HG03469 (cell line): Measurements from ENCODE around the gene SLC8A3.

Experiments
- ATAC-seq: cut with Tn5 transposase; IDR thresholded peaks from one replicate; pipeline ENCODE4 v1.9.1; 2021; ENCODE audit warnings: mild to moderate bottlenecking, moderate library complexity, moderate number of reproducible peaks; ENCODE audit not compliant: unreplicated experiment

SLC8A3 gene

DNA sequence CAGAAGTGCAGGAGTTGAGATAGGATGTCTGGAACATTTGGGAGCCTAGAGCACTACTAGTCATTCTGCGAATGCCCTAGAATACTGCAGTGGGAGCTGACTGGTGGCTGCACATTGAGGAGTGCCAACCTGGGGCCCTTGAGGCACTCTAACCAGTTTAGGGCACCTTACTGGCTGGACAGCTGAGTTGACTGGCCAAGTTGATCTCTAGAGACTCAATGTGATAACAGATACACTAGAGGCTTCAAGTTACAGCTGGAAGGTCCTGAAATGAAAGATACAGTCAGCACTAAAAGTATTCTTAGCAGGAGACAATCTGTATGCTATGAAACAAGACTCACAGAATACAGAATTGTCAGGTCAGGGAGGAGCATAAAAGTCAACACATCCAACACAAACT lies 8.0 kb downstream of the SLC8A3 start:
- no peak for ATAC-seq

DNA sequence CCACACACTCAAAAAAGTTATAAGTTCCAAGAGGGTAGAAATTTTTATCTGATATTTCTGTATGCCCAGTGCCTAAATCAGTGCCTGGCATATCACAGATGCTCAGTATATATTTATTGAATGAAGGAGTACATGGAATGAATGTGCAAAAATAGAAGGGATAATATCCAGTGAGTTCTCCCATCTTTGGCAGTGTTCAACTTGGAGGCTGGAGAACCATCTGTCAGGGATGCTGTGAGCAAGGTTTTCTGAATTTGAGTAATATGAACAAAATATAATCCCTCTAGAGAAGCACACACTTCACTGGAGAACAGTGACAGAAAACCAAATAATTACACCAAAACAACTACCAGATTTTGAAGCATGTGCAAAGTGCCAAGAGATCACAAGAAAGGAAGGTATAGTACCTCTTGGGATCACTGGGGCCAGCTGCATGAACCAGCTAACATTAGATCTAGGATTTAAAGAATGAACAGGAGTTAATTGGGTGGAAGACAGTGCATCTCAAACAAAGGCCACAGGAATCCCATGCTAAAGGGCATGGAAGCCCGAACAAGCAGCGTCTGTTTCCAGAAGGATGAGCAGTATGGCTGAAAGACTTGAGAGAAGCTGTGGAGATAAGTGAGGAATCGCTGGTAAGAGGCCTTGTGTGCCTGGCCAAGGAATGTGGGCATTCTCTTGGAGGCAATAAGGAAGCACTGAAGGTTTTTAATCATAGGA lies 11.5 kb downstream of the SLC8A3 start:
- ATAC-seq, result no peak

DNA sequence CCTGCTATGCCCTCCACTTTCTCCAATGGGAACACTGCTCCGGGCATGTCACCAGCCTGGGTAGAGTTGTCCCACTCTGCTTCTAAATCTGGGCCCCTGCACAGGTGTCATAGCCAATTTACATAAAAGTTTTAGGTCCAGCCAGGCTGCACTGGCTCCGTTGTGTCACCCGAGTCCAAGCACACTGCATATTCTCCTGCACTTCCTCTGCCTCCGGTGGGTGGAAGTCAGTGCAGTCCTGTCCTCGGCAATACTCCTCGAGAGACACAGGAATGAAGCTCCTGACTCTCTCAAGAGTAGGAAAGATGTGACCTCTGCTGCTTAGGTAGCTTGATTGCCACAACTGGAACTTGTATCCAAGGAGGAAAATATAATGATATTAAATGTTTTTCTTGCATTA lies 15.2 kb downstream of the SLC8A3 start:
- no peak for ATAC-seq

DNA sequence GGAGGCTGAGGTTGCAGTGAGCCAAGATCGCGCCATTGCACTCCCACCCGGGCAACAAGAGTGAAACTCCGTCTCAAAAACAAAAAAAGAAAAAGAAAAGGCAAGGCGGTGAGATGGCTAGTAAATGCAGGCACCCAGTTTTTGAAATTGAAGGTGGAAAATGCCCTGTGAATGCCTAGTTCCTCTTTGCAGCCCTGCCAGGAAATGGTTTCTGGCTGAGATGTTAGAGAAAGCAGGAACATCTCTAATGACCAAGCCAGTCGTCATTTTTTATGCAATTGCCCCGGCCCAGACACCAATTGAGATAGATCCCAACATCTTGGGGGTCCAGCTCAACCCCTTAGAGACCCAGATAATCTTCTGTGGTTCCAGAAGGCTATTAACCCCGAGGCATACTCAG lies 17.0 kb downstream of the SLC8A3 start:
- no peak for ATAC-seq

DNA sequence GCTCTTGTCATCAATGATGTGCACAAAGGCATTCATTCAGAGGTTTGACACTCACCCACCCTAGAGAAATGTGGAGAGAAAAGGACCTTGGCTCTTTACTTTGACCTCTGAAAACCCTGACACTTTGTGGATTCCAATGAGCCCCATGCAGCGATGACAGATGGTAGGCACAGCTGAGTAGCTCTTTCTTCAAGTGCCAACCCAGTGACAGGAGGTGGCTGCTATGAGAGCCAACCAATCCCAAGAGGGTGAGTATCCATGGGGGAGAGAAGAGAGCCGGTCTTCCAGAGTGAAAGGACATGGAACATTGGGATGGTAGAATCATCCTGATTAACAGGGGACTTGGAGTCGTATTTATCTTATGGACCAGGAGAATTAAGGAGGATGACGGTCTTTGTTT lies 17.8 kb downstream of the SLC8A3 start:
- no peak for ATAC-seq

DNA sequence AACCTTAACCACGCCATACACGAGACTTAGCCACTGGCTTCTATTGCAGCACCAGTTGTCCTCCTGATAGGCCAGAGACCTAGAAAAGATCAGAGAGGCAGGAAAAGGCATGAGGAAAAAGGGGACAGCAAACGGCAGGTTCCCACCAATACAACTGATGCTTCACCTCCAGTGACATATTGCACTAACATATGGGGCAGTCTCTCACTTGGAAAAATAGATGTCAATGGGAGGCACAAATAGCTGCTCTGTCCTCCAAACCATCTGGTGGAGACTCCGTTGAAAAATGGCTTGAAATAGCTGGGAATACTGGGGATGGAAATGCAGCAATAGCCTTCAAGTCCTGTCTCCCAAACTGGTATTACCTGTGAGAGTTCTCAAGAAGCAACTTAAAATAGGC lies 20.3 kb downstream of the SLC8A3 start:
- no peak for ATAC-seq

DNA sequence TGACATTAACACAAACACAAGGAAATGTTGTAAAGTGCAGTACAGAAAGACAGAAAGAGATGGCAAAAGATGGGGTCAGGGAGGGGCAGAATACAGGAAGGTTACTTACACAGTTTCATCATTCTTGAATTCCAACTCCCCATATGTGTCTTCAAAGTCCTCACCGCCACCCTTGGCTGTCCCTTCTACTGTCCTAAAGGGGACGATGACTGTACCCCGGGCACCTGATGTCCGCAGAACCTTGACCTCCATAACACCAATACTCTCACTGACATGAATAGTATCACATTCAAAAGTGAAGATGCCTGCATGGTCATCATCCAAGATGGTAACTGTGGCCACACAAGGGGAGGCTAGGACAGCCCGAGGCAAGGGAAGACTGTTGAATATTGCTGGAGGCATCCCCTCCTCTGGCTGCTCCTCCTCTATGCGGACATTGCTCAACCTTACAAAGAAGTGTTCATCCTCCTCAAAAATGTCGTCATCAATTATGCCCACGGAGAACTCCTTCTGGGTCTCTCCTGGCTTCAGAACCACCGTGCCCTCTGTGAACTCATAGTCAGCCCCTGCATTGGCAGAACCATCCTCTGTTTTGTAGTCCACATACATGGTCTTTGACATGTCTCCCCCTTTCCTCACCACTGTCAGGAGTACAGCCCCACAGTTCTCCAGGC lies 22.1 kb downstream of the SLC8A3 start:
- ATAC-seq, result no peak

DNA sequence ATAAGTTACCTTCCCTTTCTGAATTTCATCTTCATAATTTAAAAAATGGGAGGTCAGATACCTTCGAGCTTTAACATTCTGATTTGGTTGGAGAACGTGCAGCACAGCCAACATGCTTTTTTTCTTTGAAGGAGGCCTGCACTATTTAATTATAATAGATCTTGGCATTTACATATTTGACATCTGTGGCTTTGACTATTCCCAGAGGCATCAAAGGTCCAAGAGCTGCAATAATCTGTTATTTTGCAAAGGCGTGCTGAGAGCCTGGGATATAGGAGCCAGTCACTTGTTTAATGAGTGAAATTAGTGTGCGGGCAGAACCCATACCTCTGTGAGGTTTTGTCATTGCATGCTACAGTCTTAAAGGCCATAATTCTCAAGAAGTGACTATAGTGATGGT lies 26.4 kb downstream of the SLC8A3 start:
- no peak for ATAC-seq

DNA sequence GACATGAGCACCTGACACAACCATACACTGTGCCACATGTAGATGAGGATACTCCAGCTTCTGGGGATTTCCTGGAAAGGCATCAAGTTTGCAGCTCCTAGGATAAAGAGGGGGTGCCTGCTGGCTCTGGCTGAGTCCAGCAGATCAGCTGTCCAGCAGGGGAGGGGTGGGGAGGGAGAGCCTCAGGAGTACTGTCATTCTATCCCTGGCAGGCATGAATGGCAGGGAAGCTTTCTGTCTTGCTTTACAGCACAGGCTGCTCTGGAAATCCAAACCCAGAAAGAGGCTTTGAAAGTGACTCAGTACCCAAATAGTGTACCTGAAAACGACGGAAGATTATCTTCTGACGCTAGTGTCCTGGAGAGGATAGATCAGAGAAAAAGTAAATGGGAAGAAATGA lies 32.2 kb downstream of the SLC8A3 start:
- ATAC-seq, result no peak

DNA sequence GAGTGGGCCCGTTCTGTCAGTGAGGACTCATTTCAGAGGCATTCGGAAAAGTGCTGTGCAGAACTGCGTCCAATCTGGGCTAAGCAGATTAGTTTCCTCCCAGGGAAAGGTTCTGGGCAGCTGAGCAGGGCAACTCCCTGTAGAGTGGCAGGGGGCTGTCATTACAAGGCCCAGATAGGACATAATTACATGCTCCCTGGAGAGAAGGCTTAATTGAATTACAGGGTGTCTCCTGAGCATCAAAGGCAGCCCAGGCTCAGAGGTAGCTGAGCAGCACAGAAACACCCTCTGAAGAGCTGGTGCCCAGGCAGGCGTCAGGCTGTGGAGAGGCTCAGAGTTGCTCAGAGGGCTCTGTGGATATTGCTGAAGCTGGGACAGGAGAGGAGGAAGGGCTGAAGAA lies 36.0 kb downstream of the SLC8A3 start:
- ATAC-seq, result no peak

DNA sequence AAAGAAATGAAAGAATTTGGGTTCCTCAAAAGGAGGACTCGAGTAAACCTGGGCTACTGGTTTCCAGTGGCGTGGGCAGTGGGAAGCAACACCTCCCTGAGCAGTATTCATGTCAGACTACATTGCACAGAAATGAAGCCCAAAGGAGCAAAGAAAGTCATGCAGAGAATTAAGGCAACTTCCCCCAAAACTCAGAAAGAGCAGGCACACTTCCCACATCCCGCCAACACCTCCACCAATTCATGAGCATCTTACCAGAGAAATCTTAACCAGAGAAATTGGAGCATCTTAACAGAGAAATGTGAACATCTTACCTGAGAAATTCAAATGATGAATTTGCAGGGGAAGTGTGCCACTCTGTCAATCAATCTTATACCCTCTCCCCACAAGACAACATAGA lies 36.7 kb downstream of the SLC8A3 start:
- ATAC-seq, result no peak

DNA sequence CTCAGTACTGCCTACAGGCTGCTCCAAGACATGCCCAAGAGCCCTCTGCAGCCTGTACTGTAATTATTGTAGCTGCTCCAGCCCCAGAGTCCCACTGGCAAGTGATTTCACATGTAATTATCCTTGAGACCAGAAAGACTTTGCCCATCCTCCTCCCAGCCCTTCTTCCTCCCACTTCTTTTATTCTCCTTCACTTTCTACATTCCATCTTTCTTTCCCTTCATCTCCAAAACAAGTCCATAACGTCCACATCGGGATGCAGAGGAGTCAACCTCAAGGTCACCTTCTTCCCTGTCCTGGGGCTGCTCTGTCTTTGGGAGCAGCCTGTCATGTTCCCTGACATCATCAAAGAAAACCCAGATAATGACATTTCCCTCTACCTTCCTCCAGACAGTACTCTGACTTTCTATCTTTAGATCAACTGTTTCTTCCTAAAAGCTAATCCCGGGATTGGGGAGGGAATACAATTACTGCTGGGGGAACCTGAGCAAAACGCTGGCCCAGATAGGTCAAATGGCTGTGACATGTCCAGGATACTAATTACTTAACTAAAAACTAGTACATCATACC lies 39.1 kb downstream of the SLC8A3 start:
- no peak for ATAC-seq

DNA sequence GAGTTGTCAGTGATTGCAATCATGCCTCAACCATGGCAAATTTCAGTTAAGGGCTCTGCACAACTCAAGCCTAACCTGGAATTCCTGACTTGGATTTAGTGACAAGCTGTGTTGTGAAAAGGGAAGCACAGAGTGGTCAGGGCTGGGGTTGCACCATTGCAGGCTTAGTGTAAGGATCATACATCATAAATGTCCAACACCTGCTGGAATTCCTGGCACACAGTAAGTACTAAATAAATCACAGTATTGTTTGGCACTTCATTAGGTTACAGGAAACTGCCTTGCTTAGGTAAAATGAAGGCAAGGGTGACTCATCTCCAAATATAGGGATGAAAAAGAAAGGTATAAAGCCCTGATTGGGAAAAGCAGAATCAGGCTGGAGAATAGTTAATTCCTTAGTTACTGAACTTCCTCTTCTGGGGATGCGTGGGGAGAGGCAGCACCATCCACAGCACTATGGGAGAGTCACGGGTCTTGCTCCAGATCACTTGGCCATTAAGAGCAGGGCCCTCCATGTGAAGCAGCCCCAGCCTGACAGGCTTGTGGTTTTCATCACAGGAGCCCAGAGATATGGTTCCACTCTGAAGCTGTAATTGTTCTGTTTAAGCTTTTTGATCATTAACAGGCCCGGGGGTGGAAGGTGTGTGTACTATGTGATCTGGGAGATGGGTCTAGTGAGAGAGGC lies 39.7 kb downstream of the SLC8A3 start:
- no peak for ATAC-seq

DNA sequence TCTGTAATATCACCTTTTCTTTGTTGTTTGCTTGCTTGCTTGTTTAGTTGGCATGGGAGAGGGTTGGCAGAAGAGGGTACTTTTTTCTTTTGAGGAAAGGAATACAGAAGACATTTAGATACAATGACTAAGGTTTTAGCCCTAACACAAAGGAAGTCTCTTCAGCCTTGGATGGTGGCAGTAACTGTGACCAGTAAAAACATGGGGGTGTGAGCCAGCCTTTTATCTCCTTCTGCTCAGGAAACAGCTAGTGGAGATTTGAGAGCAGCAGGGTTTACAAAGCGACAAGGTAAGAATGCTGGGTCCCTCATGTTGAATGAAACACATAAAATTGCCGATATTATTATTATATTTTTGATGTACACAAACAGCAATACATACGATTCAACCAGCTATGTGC lies 40.4 kb downstream of the SLC8A3 start:
- no peak for ATAC-seq

DNA sequence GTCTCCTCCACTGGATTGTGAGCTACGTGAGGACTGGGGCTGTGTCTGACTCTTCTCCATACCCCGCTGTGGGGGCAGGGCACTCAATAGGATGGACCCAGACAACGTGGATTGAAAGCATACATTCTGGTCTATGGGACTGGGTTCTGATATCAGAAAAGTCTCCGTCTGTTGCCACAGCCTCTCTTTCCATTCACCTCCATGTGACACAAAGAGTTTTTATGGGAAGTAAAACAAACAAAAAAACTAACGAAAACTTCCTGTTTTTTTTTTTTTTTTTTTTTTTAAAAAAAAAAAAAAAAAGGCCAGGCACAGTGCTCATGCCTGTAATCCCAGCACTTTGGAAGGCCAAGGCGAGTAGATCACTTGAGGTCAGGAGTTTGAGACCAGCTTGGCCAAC lies 44.7 kb downstream of the SLC8A3 start:
- no peak for ATAC-seq

DNA sequence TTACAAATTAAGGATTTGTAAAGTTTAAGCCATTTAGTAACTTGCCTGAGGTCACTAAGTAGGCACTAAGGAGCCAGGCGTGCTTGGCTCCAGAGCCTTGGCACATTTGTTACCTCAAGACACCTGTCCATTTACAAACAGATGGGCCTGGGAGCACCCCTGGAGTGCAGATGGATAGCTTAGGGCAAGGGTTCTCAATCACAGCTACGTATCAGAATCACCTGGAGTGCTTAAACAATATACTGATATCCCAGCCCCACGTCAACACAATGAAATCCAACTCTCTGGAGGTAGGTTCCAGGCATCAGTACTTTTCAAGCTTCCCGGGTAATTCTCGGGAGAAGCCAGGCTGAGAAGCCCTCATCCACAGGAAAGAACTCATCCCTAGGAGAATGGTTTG lies 45.4 kb downstream of the SLC8A3 start:
- no peak for ATAC-seq

DNA sequence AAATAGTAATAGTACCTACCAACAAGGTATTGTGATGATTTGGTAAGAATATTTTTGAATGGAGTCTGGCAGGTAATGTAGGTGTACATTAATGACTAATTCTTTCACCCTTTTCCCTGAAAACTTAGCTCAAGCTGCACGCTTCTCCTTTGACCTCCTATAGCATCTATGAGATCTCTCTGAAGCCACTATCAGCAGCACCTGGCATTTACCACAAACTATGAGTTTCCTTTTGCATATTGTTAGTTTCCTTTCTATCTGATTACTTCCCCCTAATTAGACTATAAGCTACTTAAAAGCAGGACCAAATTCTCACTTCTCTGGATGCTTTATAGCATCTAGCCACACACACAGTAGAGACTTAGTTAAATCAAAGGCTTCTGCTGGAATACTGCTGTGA lies 48.1 kb downstream of the SLC8A3 start:
- ATAC-seq, result no peak

DNA sequence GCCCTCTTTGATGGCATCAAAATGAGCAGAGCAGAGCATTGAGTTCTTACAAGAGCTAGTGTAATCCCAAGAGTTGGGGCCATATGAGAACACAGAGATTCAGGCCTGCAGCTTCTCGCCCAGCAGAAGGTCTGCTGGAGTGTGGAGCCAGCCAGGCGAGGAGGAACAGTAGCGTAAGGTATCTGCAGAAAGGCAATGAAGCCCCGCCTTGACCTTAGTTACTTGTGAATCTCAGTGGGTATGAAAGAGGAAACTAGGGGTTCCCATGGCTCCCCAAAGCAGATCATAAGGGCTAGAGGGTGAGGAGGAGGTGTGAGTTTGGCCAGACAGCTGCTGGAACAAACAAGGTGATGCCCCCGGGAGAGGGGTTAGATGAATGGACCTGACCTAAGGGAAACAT lies 49.4 kb downstream of the SLC8A3 start:
- ATAC-seq, result peak; percentile 60

DNA sequence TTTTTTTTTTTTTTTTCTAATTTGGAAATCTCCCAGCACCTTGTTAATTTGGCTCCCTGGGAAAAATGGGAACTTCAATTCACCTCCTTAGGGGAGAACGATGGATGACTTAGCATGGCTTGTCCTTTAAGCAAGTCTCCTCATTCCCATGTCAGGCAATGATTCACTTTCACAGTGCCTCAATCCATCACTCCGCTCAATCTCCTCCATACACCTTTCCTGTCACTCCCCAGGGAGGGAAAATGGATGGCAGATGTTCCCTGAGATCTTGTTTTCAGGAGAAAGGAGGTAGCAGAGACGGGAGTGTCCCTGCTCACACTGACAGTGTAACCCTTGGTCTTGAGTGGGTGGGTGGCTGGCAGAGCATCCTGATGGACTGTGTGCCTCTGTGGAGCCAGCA lies 51.0 kb downstream of the SLC8A3 start:
- no peak for ATAC-seq

DNA sequence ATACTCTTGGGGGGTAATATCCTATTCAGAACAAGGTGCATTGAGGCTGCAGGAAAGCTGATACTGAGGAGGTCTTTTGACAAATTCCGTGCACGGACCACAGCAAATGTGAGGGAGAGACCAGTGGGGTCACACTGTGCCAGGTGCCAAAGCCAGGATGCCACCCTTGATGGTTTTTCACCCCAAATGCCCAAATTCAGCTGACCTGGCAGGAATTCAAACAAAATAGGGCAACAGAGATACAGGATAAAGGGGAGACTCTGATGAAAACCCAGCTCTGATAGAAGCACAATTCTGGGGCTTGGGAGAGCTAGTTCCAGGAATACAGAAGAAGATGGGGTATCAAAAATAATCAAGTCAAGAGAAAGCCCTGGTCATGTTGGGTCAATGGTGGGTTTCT lies 55.3 kb downstream of the SLC8A3 start:
- ATAC-seq, result no peak

DNA sequence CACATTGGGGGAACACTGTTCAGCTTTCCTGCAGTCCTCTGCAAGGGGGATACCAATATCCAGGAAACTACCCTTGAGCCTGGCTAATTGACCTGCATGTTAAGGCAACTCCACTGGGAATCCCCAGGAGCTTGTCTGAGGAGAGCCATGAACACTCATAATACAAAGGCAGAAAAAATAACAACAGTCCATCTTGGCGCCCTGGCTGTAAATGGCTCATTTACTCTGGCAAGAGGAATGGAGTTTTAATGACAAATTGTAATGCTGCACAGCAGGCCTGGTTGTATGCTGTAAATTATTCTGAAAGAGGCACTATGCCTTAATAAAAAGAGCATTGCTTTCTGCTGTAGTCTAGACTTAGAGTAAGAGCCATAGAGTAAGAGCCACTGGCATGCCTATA lies 58.3 kb downstream of the SLC8A3 start:
- ATAC-seq, result no peak

DNA sequence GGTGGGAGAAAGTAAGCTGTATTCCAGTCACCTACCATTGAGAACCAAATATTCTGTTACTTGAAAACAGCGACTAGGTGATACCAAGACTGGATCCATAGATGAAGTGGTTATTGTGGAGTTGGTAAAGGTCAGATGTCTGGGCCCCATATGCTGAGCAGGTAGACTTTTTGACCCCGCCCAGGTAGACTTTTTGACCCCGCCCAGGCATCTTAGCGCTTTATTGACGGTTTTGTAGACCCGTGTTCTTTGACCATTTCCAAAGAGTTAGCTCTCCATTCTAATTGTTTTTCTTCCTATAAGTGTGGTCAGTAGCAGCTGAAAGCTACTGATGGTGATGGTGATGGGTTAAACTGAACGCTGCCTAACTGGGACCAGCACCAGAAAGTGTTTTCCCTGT lies 61.6 kb downstream of the SLC8A3 start:
- no peak for ATAC-seq
